GM19467 (cell line): ENCODE results near the gene CAAP1.
"Not testable (repeated sequence)": the region's sequence is repeated elsewhere in the genome, so short reads cannot be mapped to it uniquely, and the experiment has no call there.

Experiments
- ATAC-seq: cut with Tn5 transposase; IDR thresholded peaks from one replicate; pipeline ENCODE4 v1.9.1; 2021; ENCODE audit warnings: mild to moderate bottlenecking, moderate library complexity; ENCODE audit not compliant: unreplicated experiment

CAAP1 gene

GRCh38 chr9:26850995-26851394 lies 41.6 kb downstream of the CAAP1 start:
- ATAC-seq: no peak

- no peak for ATAC-seq
Measured at GRCh38 chr9:26833792-26834191, 58.8 kb downstream of the CAAP1 start.

GRCh38 chr9:26828391-26828955 lies 64.1 kb downstream of the CAAP1 start:
- not testable (repeated sequence) for ATAC-seq

- no peak for ATAC-seq
Measured at GRCh38 chr9:26814799-26815198, 77.8 kb downstream of the CAAP1 start.

GRCh38 chr9:26813247-26813646 lies 79.4 kb downstream of the CAAP1 start:
- ATAC-seq: no peak

- no peak for ATAC-seq
Measured at GRCh38 chr9:26812217-26812616, 80.4 kb downstream of the CAAP1 start.

GRCh38 chr9:26811106-26811505 lies 81.5 kb downstream of the CAAP1 start:
- ATAC-seq: no peak

GRCh38 chr9:26809795-26810194 lies 82.8 kb downstream of the CAAP1 start:
- ATAC-seq: no peak

- no peak for ATAC-seq
Measured at GRCh38 chr9:26807161-26807560, 85.4 kb downstream of the CAAP1 start.

GRCh38 chr9:26802921-26803320 lies 89.7 kb downstream of the CAAP1 start:
- no peak for ATAC-seq

GRCh38 chr9:26801772-26802171 lies 90.8 kb downstream of the CAAP1 start:
- ATAC-seq: no peak

- no peak for ATAC-seq
Measured at GRCh38 chr9:26800322-26800721, 92.3 kb downstream of the CAAP1 start.

GRCh38 chr9:26791274-26791673 lies 101.3 kb downstream of the CAAP1 start:
- ATAC-seq: no peak
